Neural crest cell (in vitro differentiated cells): ENCODE measurements around the gene SUCLG2. TPM values are rescaled to one million over a fixed set of nuclear protein-coding genes. Genes with fewer than 3 reads are reported as not detected.

Experiments used
- DNase-seq: peaks from one replicate; pipeline ENCODE4 v3.0.0; 2021; ENCODE audit warnings: low read depth, mixed read lengths, low spot score
- H3K27ac Mint-ChIP-seq: one replicate; pipeline ENCODE4 v1.8.0; 2021; ENCODE audit warnings: mild to moderate bottlenecking, mixed read lengths; ENCODE audit not compliant: unreplicated experiment
- H3K27me3 Mint-ChIP-seq: 2 replicates; pipeline ENCODE4 v1.8.0; 2021; ENCODE audit warnings: low read depth, mild to moderate bottlenecking, mixed read lengths
- H3K36me3 Mint-ChIP-seq: 2 replicates; pipeline ENCODE4 v1.8.0; 2021; ENCODE audit warnings: low read depth, mild to moderate bottlenecking, mixed read lengths
- H3K4me1 Mint-ChIP-seq: 2 replicates; pipeline ENCODE4 v1.8.0; 2021; ENCODE audit warnings: mixed read lengths
- H3K4me3 Mint-ChIP-seq: one replicate; pipeline ENCODE4 v1.8.0; 2021; ENCODE audit warnings: mild to moderate bottlenecking, mixed read lengths
- H3K9me3 Mint-ChIP-seq: 2 replicates; pipeline ENCODE4 v1.8.0; 2021; ENCODE audit warnings: mixed read lengths
- CTCF ChIP-seq: fragments of 200-600 bp; sonication (generic); conservative IDR thresholded peaks from 2 replicates; pipeline ENCODE4 v1.5.0; 2021; ENCODE audit warnings: antibody characterized with exemption, mild to moderate bottlenecking
- total RNA-seq: library from RNA; stranded (reverse); gene quantifications from 2 replicates; pipeline ENCODE4 v1.2.1, GENCODE V29; 2021

Gene SUCLG2
- total RNA-seq, 1 donor from 2014 or later: 36.4 TPM

- Mint-ChIP-seq H3K4me1 (no peaks in the 10 kb centered on the region), H3K4me3 (no peak overlapping the region), H3K36me3 (peaks cover 3% of the 10 kb centered on the region), H3K9me3 (peaks cover 16% of the 10 kb centered on the region), H3K27me3 (no peaks in the 10 kb centered on the region), H3K27ac (no peak overlapping the region)
- TF ChIP-seq CTCF: no peak
- no peak for DNase-seq
Observed at GRCh38 chr3:67334588-67334987, 319.8 kb downstream of the SUCLG2 start.

GRCh38 chr3:67329358-67329757 is 325.1 kb downstream of the SUCLG2 start:
- Mint-ChIP-seq H3K4me1 (no peaks in the 10 kb centered on the region), H3K9me3 (no peaks in the 10 kb centered on the region), H3K4me3 (no peak overlapping the region), H3K36me3 (no peaks in the 10 kb centered on the region), H3K27ac (no peak overlapping the region), H3K27me3 (no peaks in the 10 kb centered on the region)
- no peak for TF ChIP-seq CTCF
- no peak for DNase-seq

- no peak overlapping the region for H3K4me3 Mint-ChIP-seq
- no peak for DNase-seq
- H3K4me1 Mint-ChIP-seq: no peaks in the 10 kb centered on the region
- H3K36me3 Mint-ChIP-seq: no peaks in the 10 kb centered on the region
- TF ChIP-seq CTCF: no peak
- H3K27ac Mint-ChIP-seq: no peak overlapping the region
- no peaks in the 10 kb centered on the region for H3K9me3 Mint-ChIP-seq
- H3K27me3 Mint-ChIP-seq: no peaks in the 10 kb centered on the region
Observed at GRCh38 chr3:67327582-67327981, 326.8 kb downstream of the SUCLG2 start.

GRCh38 chr3:67325231-67325630 is 329.2 kb downstream of the SUCLG2 start:
- H3K4me3 Mint-ChIP-seq: no peak overlapping the region
- peaks cover 3% of the 10 kb centered on the region for H3K9me3 Mint-ChIP-seq
- TF ChIP-seq CTCF: no peak
- H3K27me3 Mint-ChIP-seq: no peaks in the 10 kb centered on the region
- no peaks in the 10 kb centered on the region for H3K4me1 Mint-ChIP-seq
- no peak for DNase-seq
- H3K36me3 Mint-ChIP-seq: no peaks in the 10 kb centered on the region
- H3K27ac Mint-ChIP-seq: no peak overlapping the region
